Liver (tissue), 9 donors: ENCODE results near the gene RACGAP1. TPM values are rescaled to one million over a fixed set of nuclear protein-coding genes. Genes with fewer than 3 reads are reported as not detected.

ENCODE experiments used
- DNase-seq: peaks from one replicate; pipeline ENCODE4 v3.0.0-alpha.2; 2017; ENCODE audit warnings: low spot score
- H3K27ac ChIP-seq, 2 donors: one replicate each; pipeline ENCODE4 v1.7.0; 2013; ENCODE audit warnings: inconsistent platforms in 2 of 2, low read length in 2 of 2, control low read depth in 1 of 2, low read depth in 1 of 2, mild to moderate bottlenecking in 1 of 2
- H3K27me3 ChIP-seq, 4 donors: one replicate each; pipeline versions ENCODE4 v1.6.1 to v1.7.0; 2013; ENCODE audit warnings: low read length in 3 of 4, inconsistent platforms in 1 of 4, mild to moderate bottlenecking in 1 of 4, moderate library complexity in 1 of 4; ENCODE audit not compliant: control insufficient read depth in 4 of 4, insufficient read depth in 4 of 4
- H3K36me3 ChIP-seq, 4 donors: one replicate each; pipeline versions ENCODE4 v1.6.1 to v1.7.0; 2013; ENCODE audit warnings: low read length in 3 of 4, mild to moderate bottlenecking in 3 of 4, low read depth in 1 of 4, moderate library complexity in 1 of 4; ENCODE audit not compliant: control insufficient read depth in 4 of 4, insufficient read depth in 3 of 4
- H3K4me1 ChIP-seq, 4 donors: one replicate each; pipeline versions ENCODE4 v1.6.1 to v1.7.0; 2013; ENCODE audit warnings: low read length in 3 of 4, mild to moderate bottlenecking in 3 of 4, moderate library complexity in 1 of 4; ENCODE audit not compliant: control insufficient read depth in 4 of 4, insufficient read depth in 4 of 4
- H3K4me3 ChIP-seq, 3 donors: one replicate each; pipeline versions ENCODE4 v1.6.1 to v1.7.0; 2013; ENCODE audit warnings: low read length in 3 of 3, control low read depth in 1 of 3, low read depth in 1 of 3, mild to moderate bottlenecking in 1 of 3
- H3K9ac ChIP-seq, 2 donors: one replicate each; pipeline ENCODE4 v1.7.0; 2013; ENCODE audit warnings: low read length in 2 of 2, mild to moderate bottlenecking in 2 of 2, moderate library complexity in 2 of 2, control low read depth in 1 of 2, low read depth in 1 of 2
- H3K9me3 ChIP-seq, 4 donors: one replicate each; pipeline versions ENCODE4 v1.6.1 to v1.7.0; 2013; ENCODE audit warnings: low read length in 3 of 4; ENCODE audit not compliant: control insufficient read depth in 4 of 4
- CTCF ChIP-seq: fragments of 150-350 bp; IDR thresholded peaks from 2 replicates; pipeline ENCODE4 v1.5.1; 2017; ENCODE audit warnings: improper control_type of control experiment, low read depth, low read length; ENCODE audit not compliant: missing input control
- EGR1 ChIP-seq, 2 donors: IDR thresholded peaks; 2 replicates each; pipeline ENCODE4 v1.6.1; 2016 to 2018; ENCODE audit warnings: antibody characterized with exemption in 2 of 2, low read depth in 2 of 2
- FOXA1 ChIP-seq: IDR thresholded peaks from 2 replicates; pipeline ENCODE4 v1.6.1; 2016; ENCODE audit warnings: antibody characterized with exemption
- FOXA2 ChIP-seq: IDR thresholded peaks from 2 replicates; pipeline ENCODE4 v1.6.1; 2016; ENCODE audit warnings: antibody characterized with exemption
- HNF4A ChIP-seq, 2 donors: conservative IDR thresholded peaks; 2 replicates each; pipeline ENCODE4 v1.6.1; 2016; ENCODE audit warnings: antibody characterized with exemption in 2 of 2, mild to moderate bottlenecking in 2 of 2
- HNF4G ChIP-seq: IDR thresholded peaks from 2 replicates; pipeline ENCODE4 v1.6.1; 2016; ENCODE audit warnings: antibody characterized with exemption
- JUND ChIP-seq, 2 donors: IDR thresholded peaks; 2 replicates each; pipeline ENCODE4 v1.6.1; 2016; ENCODE audit warnings: antibody characterized with exemption in 2 of 2
- MAX ChIP-seq: IDR thresholded peaks from 2 replicates; pipeline ENCODE4 v1.6.1; 2016; ENCODE audit warnings: antibody characterized with exemption
- NR2F2 ChIP-seq: IDR thresholded peaks from 2 replicates; pipeline ENCODE4 v1.6.1; 2016; ENCODE audit warnings: antibody characterized with exemption
- RAD21 ChIP-seq, 2 donors: IDR thresholded peaks; 2 replicates each; pipeline ENCODE4 v1.6.1; 2016; ENCODE audit warnings: antibody characterized with exemption in 2 of 2, mild to moderate bottlenecking in 2 of 2
- REST ChIP-seq: IDR thresholded peaks from 2 replicates; pipeline ENCODE4 v1.6.1; 2016; ENCODE audit warnings: antibody characterized with exemption, mild to moderate bottlenecking
- RXRA ChIP-seq, 2 donors: IDR thresholded peaks; 2 replicates each; pipeline ENCODE4 v1.6.1; 2017 to 2018; ENCODE audit warnings: antibody characterized with exemption in 2 of 2, mild to moderate bottlenecking in 1 of 2
- SP1 ChIP-seq: IDR thresholded peaks from 2 replicates; pipeline ENCODE4 v1.6.1; 2018; ENCODE audit warnings: antibody characterized with exemption, mild to moderate bottlenecking
- TAF1 ChIP-seq: conservative IDR thresholded peaks from 2 replicates; pipeline ENCODE4 v1.6.1; 2016; ENCODE audit warnings: antibody characterized with exemption, mild to moderate bottlenecking
- YY1 ChIP-seq: IDR thresholded peaks from 2 replicates; pipeline ENCODE4 v1.6.1; 2016; ENCODE audit warnings: antibody characterized with exemption, mild to moderate bottlenecking
- WGBS: extraction: QIAGEN DNeasy Blood & Tissue Kit; methylation state at CpG from one replicate; pipeline ENCODE4 v1.1.7; 2013; 5-methylcytosine and 5-hydroxymethylcytosine counted together
- polyA plus RNA-seq, 2 donors: library from polyadenylated mRNA; stranded (reverse) in 1 of 2; unstranded in 1 of 2; fragments of 200-250 nt in 1 of 2; fragments of >200 nt in 1 of 2; fragmentation: Nextera tagmentation in 1 of 2; extraction: Ambion mirVana in 1 of 2; gene quantifications; one replicate each; pipeline versions ENCODE4 v1.2.1 to v1.2.3, GENCODE V29; 2013 to 2015
- total RNA-seq, 2 donors: library from RNA; depleted of rRNA; stranded (reverse); fragments of >200 nt; gene quantifications; one replicate each; pipeline ENCODE4 v1.2.3, GENCODE V29; 2014
- TF ChIP-seq, protein P1 (sequence below): IDR thresholded peaks from 2 replicates; pipeline ENCODE4 v1.6.1; 2016; ENCODE audit warnings: antibody characterized with exemption
- TF ChIP-seq, protein P2 (sequence below): IDR thresholded peaks from 2 replicates; pipeline ENCODE4 v1.6.1; 2016; ENCODE audit warnings: antibody characterized with exemption
- donor health status: healthy.
- donor health status: healthy.
- donor health status: healthy.
- donor health status: healthy.
- donor health status: healthy.

The RACGAP1 gene
- total and polyA plus RNA-seq, 4 donors = 1.0 to 38.3 (median 2.9) TPM

DNA sequence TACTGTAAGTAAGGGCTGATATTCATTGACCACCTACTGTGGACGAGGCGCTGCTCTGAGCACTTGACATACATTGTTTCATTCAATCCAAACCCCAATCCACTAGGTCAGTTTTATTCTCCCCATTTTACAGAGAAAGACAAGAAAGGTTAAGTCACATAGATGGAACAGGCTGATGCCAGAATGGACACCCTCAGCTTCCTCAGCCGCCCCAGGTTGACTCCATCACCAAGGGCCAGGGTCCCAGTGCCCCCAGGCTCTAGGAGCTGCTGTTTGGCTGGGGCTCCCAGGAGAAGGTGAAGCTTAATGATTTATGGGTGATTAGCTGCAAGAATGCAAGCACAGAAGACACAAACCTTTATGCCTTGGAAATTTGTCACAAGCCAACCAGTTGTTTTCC lies 75.4 kb downstream of the RACGAP1 start:
- Histone ChIP-seq H3K4me1 (peaks cover 0 to 9% (median 4%) of the 10 kb centered on the region in 4 donors), H3K9ac (no peak overlapping the region), H3K27me3 (peaks cover 0 to under 1% (median 0%) of the 10 kb centered on the region in 4 donors), H3K36me3 (no peaks in the 10 kb centered on the region), H3K27ac (no peak overlapping the region), H3K9me3 (no peaks in the 10 kb centered on the region), H3K4me3 (no peak overlapping the region)
- TF ChIP-seq RXRA (IDR thresholded peaks at IDR 0.05) = no peak
- no peak for TF ChIP-seq YY1
- TF ChIP-seq HNF4G = no peak
- no peak for TF ChIP-seq CTCF
- TF ChIP-seq, protein P1, sequence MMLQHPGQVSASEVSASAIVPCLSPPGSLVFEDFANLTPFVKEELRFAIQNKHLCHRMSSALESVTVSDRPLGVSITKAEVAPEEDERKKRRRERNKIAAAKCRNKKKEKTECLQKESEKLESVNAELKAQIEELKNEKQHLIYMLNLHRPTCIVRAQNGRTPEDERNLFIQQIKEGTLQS = no peak
- no peak for TF ChIP-seq SP1
- TF ChIP-seq RAD21 (IDR thresholded peaks at IDR 0.05) = no peak
- TF ChIP-seq EGR1 (IDR thresholded peaks at IDR 0.05; ENCODE audit: low read depth in 2 of 2) = no peak
- TF ChIP-seq FOXA2 = no peak
- TF ChIP-seq MAX = no peak
- no peak for TF ChIP-seq NR2F2
- TF ChIP-seq HNF4A (conservative IDR thresholded peaks at IDR 0.05) = no peak
- TF ChIP-seq JUND (IDR thresholded peaks at IDR 0.05) = no peak
- 92% methylated on average over 3 of the region's 3 CpGs for WGBS
- no peak for DNase-seq

DNA sequence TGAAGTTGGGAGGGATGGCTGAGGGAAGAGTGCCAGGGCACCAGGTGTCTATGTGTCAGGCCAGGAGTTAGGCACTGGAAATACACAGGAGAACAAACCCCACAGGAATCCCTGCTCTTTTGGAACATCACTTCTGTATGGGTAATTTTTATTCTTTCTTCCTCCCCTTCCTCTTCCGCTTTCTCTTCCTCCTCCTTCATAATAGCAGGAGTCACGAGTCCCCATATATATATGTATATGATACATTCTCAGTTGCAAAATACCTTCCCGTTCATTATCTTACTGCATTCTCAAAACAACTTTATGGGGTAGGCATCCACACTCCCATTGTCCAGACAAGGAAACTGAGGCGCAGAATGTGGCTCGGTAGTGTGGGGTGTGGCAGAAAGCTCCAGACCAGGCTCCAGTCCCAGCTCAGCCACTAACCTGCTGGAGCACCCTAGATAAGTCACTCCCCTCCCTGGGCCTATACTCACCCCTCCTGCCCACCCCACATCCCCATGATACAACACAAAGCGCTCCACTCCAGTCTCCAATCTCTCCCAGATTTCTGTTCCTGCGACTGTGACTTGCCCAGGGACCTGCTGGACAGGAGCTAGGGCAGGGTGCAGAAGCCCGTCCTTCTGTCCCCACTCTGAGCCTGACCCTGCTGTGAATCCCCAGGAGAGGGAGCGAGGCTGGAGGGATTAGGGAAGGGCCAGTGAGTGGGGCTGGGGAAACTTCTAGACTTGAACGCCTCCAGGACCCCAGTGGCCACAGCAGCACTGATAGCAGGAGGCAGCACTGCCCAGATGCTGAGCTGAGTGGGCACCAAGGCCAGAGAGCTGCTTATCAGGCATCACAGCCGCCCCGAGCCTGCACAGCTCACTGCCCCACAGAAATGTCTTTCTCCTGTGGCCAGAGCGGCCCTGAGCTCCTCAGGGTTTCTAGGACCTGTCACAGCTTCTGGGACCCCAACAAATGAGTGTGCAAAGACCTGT lies 76.1 kb downstream of the RACGAP1 start:
- Histone ChIP-seq H3K9me3 (no peaks in the 10 kb centered on the region), H3K4me3 (no peak overlapping the region), H3K27ac (no peak overlapping the region), H3K27me3 (no peaks in the 10 kb centered on the region), H3K9ac (no peak overlapping the region), H3K36me3 (no peaks in the 10 kb centered on the region), H3K4me1 (peaks cover 0 to 9% (median 4%) of the 10 kb centered on the region in 4 donors)
- WGBS = 88% methylated on average over 13 of the region's 13 CpGs
- no peak for DNase-seq
- no peak for TF ChIP-seq JUND (IDR thresholded peaks at IDR 0.05)
- no peak for TF ChIP-seq REST
- no peak for TF ChIP-seq RXRA (IDR thresholded peaks at IDR 0.05)
- TF ChIP-seq, protein P1 = no peak
- no peak for TF ChIP-seq TAF1
- TF ChIP-seq FOXA1 = no peak
- TF ChIP-seq, protein P2, sequence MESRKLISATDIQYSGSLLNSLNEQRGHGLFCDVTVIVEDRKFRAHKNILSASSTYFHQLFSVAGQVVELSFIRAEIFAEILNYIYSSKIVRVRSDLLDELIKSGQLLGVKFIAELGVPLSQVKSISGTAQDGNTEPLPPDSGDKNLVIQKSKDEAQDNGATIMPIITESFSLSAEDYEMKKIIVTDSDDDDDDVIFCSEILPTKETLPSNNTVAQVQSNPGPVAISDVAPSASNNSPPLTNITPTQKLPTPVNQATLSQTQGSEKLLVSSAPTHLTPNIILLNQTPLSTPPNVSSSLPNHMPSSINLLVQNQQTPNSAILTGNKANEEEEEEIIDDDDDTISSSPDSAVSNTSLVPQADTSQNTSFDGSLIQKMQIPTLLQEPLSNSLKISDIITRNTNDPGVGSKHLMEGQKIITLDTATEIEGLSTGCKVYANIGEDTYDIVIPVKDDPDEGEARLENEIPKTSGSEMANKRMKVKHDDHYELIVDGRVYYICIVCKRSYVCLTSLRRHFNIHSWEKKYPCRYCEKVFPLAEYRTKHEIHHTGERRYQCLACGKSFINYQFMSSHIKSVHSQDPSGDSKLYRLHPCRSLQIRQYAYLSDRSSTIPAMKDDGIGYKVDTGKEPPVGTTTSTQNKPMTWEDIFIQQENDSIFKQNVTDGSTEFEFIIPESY = no peak
- TF ChIP-seq CTCF = no peak
- TF ChIP-seq NR2F2 = no peak
- TF ChIP-seq EGR1 (IDR thresholded peaks at IDR 0.05; ENCODE audit: low read depth in 2 of 2) = no peak
- no peak for TF ChIP-seq FOXA2
- no peak for TF ChIP-seq SP1
- no peak for TF ChIP-seq RAD21 (IDR thresholded peaks at IDR 0.05)
- TF ChIP-seq MAX = no peak
